ENCODE results near the gene CDC14B. TPM values are rescaled to one million over a fixed set of nuclear protein-coding genes. Genes with fewer than 3 reads are reported as not detected.

The CDC14B gene
- total and polyA plus RNA-seq, 7 donors = 0.87 to 10.7 (median 2.6) TPM

DNA sequence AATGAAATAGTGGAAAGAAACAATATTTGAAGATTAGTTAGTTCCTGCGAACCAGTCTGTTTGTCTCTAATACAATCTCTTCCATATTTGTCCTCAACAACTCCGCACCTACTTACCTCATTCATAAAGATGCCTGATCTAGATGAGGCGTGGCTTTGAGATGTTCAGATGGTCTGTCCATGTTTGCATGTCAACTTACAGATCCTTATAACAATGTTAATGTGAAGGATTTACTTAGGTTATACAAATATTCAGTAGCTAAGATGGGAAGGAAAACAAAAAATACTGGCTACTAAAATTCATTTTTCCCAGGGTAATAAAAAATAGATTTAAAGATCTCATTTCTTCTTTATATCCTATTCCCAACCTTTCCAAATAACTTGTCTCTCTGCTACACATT, 8.3 kb downstream of the CDC14B start:
- 94 to 98% (median 95%) methylated on average over 3 of the region's 3 CpGs for WGBS, 3 donors
- ATAC-seq = no peak

DNA sequence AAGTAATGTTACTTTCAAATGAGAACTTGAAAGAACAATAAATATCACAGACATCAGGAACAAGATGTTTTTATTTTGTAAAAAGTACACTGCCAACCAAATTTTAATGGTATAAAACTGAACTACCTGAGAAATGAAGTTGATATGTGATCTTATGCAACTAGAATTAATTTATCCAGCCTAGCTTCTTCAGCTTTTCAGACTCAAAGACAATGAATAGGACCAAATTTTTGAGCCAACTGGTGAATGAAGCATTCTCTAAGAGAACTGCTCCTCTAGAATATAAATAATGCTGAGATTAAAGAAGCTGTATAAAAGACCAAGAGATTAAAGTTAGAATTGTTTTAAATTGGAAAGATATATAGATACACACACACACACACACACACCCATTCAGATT, 9.9 kb downstream of the CDC14B start:
- no peaks in the 10 kb centered on the region for H3K27me3 ChIP-seq (ENCODE audit: insufficient read depth in 3 of 3, low read length in 2 of 3)
- H3K4me3 ChIP-seq = no peak overlapping the region
- intact Hi-C loops (cut with DNase I) = no loop called here
- ATAC-seq (no peak), DNase-seq (no peak)
- H3K4me1 ChIP-seq = peaks cover 20% of the 10 kb centered on the region
- TF ChIP-seq, protein P1, sequence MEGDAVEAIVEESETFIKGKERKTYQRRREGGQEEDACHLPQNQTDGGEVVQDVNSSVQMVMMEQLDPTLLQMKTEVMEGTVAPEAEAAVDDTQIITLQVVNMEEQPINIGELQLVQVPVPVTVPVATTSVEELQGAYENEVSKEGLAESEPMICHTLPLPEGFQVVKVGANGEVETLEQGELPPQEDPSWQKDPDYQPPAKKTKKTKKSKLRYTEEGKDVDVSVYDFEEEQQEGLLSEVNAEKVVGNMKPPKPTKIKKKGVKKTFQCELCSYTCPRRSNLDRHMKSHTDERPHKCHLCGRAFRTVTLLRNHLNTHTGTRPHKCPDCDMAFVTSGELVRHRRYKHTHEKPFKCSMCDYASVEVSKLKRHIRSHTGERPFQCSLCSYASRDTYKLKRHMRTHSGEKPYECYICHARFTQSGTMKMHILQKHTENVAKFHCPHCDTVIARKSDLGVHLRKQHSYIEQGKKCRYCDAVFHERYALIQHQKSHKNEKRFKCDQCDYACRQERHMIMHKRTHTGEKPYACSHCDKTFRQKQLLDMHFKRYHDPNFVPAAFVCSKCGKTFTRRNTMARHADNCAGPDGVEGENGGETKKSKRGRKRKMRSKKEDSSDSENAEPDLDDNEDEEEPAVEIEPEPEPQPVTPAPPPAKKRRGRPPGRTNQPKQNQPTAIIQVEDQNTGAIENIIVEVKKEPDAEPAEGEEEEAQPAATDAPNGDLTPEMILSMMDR (IDR thresholded peaks at IDR 0.05) = no peak
- H3K9me3 ChIP-seq = no peaks in the 10 kb centered on the region
- H3K36me3 ChIP-seq (ENCODE audit: insufficient read depth in 1 of 2, low read depth in 1 of 2) = no peaks in the 10 kb centered on the region
- no peak overlapping the region for H3K27ac ChIP-seq

More for the DNA sequence above, 8.3 kb downstream of the CDC14B start:
- TF ChIP-seq, protein P1 (IDR thresholded peaks at IDR 0.05) = no peak
- Histone ChIP-seq H3K4me1 (peaks cover 20% of the 10 kb centered on the region), H3K27ac (peak overlapping the region; percentile 72), H3K36me3 (ENCODE audit: insufficient read depth in 1 of 2, low read depth in 1 of 2) (no peaks in the 10 kb centered on the region), H3K4me3 (no peak overlapping the region), H3K9me3 (no peaks in the 10 kb centered on the region), H3K27me3 (ENCODE audit: insufficient read depth in 3 of 3, low read length in 2 of 3) (no peaks in the 10 kb centered on the region)
- DNase-seq = no peak
- intact Hi-C loops (cut with DNase I) = no loop called here

- Histone ChIP-seq H3K4me1 (peaks cover 15% of the 10 kb centered on the region), H3K27me3 (ENCODE audit: insufficient read depth in 3 of 3, low read length in 2 of 3) (no peaks in the 10 kb centered on the region), H3K27ac (no peak overlapping the region), H3K36me3 (ENCODE audit: insufficient read depth in 1 of 2, low read depth in 1 of 2) (no peaks in the 10 kb centered on the region), H3K4me3 (no peak overlapping the region), H3K9me3 (no peaks in the 10 kb centered on the region)
- TF ChIP-seq, protein P1 (IDR thresholded peaks at IDR 0.05) = no peak
- intact Hi-C loops (cut with DNase I) = no loop called here
- WGBS, 3 donors = 81 to 94% (median 82%) methylated on average over 3 of the region's 3 CpGs
- ATAC-seq = no peak
- no peak for DNase-seq
Observed at GRCh38 chr9:96607971-96608370, 11.7 kb downstream of the CDC14B start.

- H3K36me3 ChIP-seq (ENCODE audit: insufficient read depth in 1 of 2, low read depth in 1 of 2) = no peaks in the 10 kb centered on the region
- no peaks in the 10 kb centered on the region for H3K27me3 ChIP-seq (ENCODE audit: insufficient read depth in 3 of 3, low read length in 2 of 3)
- H3K4me1 ChIP-seq = no peaks in the 10 kb centered on the region
- 90 to 93% (median 93%) methylated on average over 3 of the region's 3 CpGs for WGBS, 3 donors
- DNase-seq (no peak), ATAC-seq (no peak)
- H3K27ac ChIP-seq = no peak overlapping the region
- H3K9me3 ChIP-seq = no peaks in the 10 kb centered on the region
- H3K4me3 ChIP-seq = no peak overlapping the region
- intact Hi-C loops (cut with DNase I) = no loop called here
- TF ChIP-seq, protein P1 (IDR thresholded peaks at IDR 0.05) = no peak
Observed at GRCh38 chr9:96605328-96605727, 14.3 kb downstream of the CDC14B start.

DNA sequence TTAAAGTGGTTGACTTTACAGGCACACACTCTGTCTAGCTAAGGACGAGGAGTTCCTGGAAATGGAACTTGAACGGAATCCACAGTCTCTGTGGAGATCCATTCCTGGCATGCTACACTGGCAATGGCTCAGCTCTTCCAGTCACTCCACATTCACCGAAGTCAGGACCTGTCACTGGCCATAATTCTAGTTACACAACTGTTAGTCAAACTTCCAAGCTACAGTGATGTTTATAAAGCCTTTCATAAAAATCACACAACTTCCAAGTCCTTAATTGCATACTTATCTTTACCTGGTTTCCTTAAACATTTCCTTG, 15.7 kb downstream of the CDC14B start:
- H3K4me1 ChIP-seq = no peaks in the 10 kb centered on the region
- peak; percentile 50 to 71 for DNase-seq
- H3K27me3 ChIP-seq (ENCODE audit: insufficient read depth in 3 of 3, low read length in 2 of 3) = no peaks in the 10 kb centered on the region
- TF ChIP-seq, protein P1 (IDR thresholded peaks at IDR 0.05) = no peak
- peak; percentile 90 to 97 (median 92) for ATAC-seq
- H3K36me3 ChIP-seq (ENCODE audit: insufficient read depth in 1 of 2, low read depth in 1 of 2) = no peaks in the 10 kb centered on the region
- no peaks in the 10 kb centered on the region for H3K9me3 ChIP-seq
- H3K27ac ChIP-seq = peak overlapping the region; percentile 75
- WGBS, 3 donors = 5 to 19% (median 13%) methylated on average over 3 of the region's 3 CpGs
- intact Hi-C loops (cut with DNase I) = no loop called here
- peak overlapping the region; percentile 31 for H3K4me3 ChIP-seq
